ENCODE results near the gene GHDC.
"Not testable (repeated sequence)": the region's sequence is repeated elsewhere in the genome, so short reads cannot be mapped to it uniquely, and the experiment has no call there.

The GHDC gene

DNA sequence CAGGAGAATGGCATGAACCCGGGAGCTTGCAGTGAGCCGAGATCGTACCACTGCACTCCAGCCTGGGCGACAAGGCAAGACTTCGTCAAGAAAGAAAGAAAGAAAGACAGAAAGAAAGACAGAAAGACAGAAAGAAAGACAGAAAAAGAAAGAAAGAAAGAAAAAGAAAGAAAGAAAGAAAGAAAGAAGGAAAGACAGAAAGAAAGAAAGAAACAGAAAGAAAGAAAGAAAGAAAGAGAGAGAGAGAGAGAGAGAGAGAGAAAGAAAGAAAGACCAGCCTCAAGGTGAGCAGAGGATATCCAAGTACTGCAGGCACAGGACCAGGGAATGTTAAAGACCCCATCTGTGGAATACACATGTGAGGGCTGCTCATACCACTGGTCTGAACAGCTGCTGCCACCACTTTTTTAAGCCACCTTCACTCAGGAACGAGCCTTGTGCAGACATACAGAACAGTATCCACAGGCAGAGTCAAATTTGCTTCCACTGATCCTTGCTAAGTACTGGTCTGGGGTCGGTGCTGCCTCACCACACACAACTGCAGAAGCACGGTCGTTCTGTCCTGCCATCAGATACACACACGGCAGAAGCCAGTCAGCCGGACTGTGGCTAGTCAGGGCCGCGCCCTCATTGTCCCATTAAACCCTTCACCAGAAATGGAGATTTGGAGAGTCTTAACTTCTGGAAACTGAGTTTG, 47.2 kb downstream of the GHDC start:
- FAIRE-seq: no peak

DNA sequence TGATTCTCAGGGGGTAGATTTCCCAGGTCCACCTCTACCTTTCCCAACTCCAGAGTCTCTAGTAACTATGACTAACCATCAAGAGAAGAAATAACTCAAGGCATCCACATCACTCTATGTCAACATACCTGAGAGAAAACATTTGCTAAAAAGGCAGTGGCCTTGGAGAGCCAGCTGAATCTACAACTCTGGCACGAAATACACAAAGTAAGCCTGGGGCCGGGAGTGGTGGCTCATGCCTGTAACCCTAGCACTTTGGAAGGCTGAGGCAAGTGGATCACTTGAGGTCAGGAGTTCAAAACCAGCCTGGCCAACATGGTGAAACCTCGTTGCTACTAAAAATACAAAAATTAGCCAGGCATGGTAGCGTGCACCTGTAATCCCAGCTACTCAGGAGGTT, 51.2 kb downstream of the GHDC start:
- not testable (repeated sequence) for FAIRE-seq

DNA sequence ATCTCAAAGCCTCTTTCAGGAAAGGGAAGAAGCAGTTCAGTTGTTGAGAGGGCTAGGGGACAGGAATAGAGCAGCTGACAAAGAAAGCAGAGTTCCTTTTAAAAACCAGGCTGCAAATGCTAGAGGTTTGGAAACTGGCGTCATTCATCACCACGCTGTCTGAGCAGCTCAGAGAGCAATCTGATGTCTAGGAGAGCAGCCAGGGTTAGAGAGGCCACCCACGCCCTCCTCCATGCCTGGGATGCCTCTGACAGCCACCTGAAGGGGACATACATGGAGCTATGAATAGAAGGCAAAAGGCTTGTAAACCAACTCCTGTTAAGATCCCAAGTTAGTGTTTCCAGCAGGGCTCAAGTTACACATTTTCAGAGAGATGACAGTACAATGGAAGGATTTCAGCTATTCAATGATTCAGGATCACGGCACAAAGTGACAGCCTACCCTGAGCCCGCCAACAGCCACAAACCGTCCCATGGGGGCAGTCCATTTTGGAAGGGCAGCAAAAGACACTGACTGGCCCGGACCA, 51.9 kb downstream of the GHDC start:
- FAIRE-seq: no peak

DNA sequence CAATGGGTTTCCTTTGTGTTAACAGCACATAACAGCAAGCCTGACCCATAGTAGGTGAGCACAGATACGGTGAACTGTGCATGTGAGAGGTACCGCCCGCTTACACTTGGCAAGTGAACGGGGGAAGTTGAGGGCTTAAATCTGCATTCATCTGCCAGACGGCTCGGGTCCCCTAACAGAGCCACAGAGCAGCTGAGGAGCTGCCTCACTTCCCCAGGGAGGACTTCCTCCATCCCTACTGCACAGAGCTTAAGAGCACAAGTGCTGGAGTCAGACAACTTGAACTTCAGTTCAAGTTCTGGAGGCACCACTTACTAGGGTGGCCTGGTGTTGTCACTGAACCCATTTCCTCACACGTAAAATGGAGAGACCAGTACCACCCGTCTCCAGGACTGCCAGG, 52.9 kb downstream of the GHDC start:
- no peak for FAIRE-seq

DNA sequence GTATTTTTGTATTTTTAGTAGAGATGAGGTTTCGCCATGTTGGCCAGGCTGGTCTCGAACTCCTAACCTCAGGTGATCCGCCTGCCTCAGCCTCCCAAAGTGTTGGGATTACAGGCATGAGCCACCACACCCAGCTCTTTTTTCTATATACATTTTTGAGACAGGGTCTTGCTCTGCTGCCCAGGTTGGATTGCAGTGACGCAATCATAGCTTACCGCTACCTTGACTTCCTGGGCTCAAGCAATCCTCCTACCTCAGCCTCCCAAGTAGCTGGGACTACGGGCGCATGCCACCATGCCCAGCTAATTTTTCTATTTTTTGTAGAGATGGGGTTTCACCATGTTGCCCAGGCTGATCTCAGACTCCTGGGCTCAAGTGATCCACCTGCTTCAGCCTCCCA, 53.6 kb downstream of the GHDC start:
- FAIRE-seq: not testable (repeated sequence)

Data from TTC549 (cell line).